ENCODE results near the gene ADORA1.

ADORA1 gene

GRCh38 chr1:203142684-203143408 is 15.3 kb downstream of the ADORA1 start:
- H3K9ac ChIP-seq (ENCODE audit: low read length), result no peak overlapping the region
- no peak overlapping the region for H2AFZ ChIP-seq (ENCODE audit: low read length)
- H3F3A ChIP-seq (ENCODE audit: insufficient read depth, low read length), result no peaks in the 10 kb centered on the region
- no peaks in the 10 kb centered on the region for H3K36me3 ChIP-seq (ENCODE audit: insufficient read depth, low read length)
- no peak overlapping the region for H3K27ac ChIP-seq (ENCODE audit: low read depth, low read length, poor library complexity, severe bottlenecking)
- H3K4me1 ChIP-seq (ENCODE audit: insufficient read depth, low read length, severe bottlenecking), result no peaks in the 10 kb centered on the region
- H3K27me3 ChIP-seq (ENCODE audit: insufficient read depth, low read length), result peaks cover 11% of the 10 kb centered on the region; the same call in 1 of the 2 replicates
- TF ChIP-seq EZH2 (IDR thresholded peaks at IDR 0.05; ENCODE audit: borderline replicate concordance, low read length) (no peak), CTCF (IDR thresholded peaks at IDR 0.05; ENCODE audit: low read length) (no peak)
- H3K4me3 ChIP-seq (ENCODE audit: low read depth, low read length, poor library complexity, severe bottlenecking), result no peak overlapping the region
- no peak overlapping the region for H3K4me2 ChIP-seq (ENCODE audit: low read length)
- H3K9me2 ChIP-seq (ENCODE audit: low read depth, low read length), result no peaks in the 10 kb centered on the region
- H3K9me3 ChIP-seq (ENCODE audit: low read length), result no peaks in the 10 kb centered on the region
- H4K20me1 ChIP-seq (ENCODE audit: insufficient read depth, low read length), result no peaks in the 10 kb centered on the region
- H3K79me2 ChIP-seq (ENCODE audit: insufficient read depth, low read length), result no peaks in the 10 kb centered on the region

- H3K27ac ChIP-seq (ENCODE audit: low read depth, low read length, poor library complexity, severe bottlenecking), result no peak overlapping the region
- no peaks in the 10 kb centered on the region for H3K79me2 ChIP-seq (ENCODE audit: insufficient read depth, low read length)
- no peak overlapping the region for H3K9ac ChIP-seq (ENCODE audit: low read length)
- no peak overlapping the region for H3K4me3 ChIP-seq (ENCODE audit: low read depth, low read length, poor library complexity, severe bottlenecking)
- TF ChIP-seq CTCF (IDR thresholded peaks at IDR 0.05; ENCODE audit: low read length) (no peak), EZH2 (IDR thresholded peaks at IDR 0.05; ENCODE audit: borderline replicate concordance, low read length) (no peak)
- H3K9me3 ChIP-seq (ENCODE audit: low read length), result no peaks in the 10 kb centered on the region
- H2AFZ ChIP-seq (ENCODE audit: low read length), result no peak overlapping the region
- H3K4me1 ChIP-seq (ENCODE audit: insufficient read depth, low read length, severe bottlenecking), result no peaks in the 10 kb centered on the region
- H3K4me2 ChIP-seq (ENCODE audit: low read length), result no peak overlapping the region
- H3K36me3 ChIP-seq (ENCODE audit: insufficient read depth, low read length), result no peaks in the 10 kb centered on the region
- no peaks in the 10 kb centered on the region for H4K20me1 ChIP-seq (ENCODE audit: insufficient read depth, low read length)
- H3F3A ChIP-seq (ENCODE audit: insufficient read depth, low read length), result no peaks in the 10 kb centered on the region
- no peaks in the 10 kb centered on the region for H3K9me2 ChIP-seq (ENCODE audit: low read depth, low read length)
- peaks cover 11% of the 10 kb centered on the region; the same call in 1 of the 2 replicates for H3K27me3 ChIP-seq (ENCODE audit: insufficient read depth, low read length)
These were observed 16.1 kb downstream of the ADORA1 start for GRCh38 chr1:203143641-203144040.

- TF ChIP-seq CTCF (IDR thresholded peaks at IDR 0.05; ENCODE audit: low read length) (no peak), EZH2 (IDR thresholded peaks at IDR 0.05; ENCODE audit: borderline replicate concordance, low read length) (no peak)
- Histone ChIP-seq H3K36me3 (ENCODE audit: insufficient read depth, low read length) (no peaks in the 10 kb centered on the region), H3K27ac (ENCODE audit: low read depth, low read length, poor library complexity, severe bottlenecking) (no peak overlapping the region), H3K79me2 (ENCODE audit: insufficient read depth, low read length) (no peaks in the 10 kb centered on the region), H3K4me2 (ENCODE audit: low read length) (no peak overlapping the region), H3F3A (ENCODE audit: insufficient read depth, low read length) (no peaks in the 10 kb centered on the region), H3K9ac (ENCODE audit: low read length) (no peak overlapping the region), H2AFZ (ENCODE audit: low read length) (no peak overlapping the region), H3K9me2 (ENCODE audit: low read depth, low read length) (no peaks in the 10 kb centered on the region), H3K4me1 (ENCODE audit: insufficient read depth, low read length, severe bottlenecking) (no peaks in the 10 kb centered on the region), H3K27me3 (ENCODE audit: insufficient read depth, low read length) (peaks cover 11% of the 10 kb centered on the region; the same call in 1 of the 2 replicates), H4K20me1 (ENCODE audit: insufficient read depth, low read length) (no peaks in the 10 kb centered on the region), H3K4me3 (ENCODE audit: low read depth, low read length, poor library complexity, severe bottlenecking) (no peak overlapping the region), H3K9me3 (ENCODE audit: low read length) (no peaks in the 10 kb centered on the region)
These were observed 17.1 kb downstream of the ADORA1 start for GRCh38 chr1:203144661-203145060.

Measured in OCI-LY1 (cell line).